Measurements from ENCODE around the gene SLC38A2. TPM values are rescaled to one million over a fixed set of nuclear protein-coding genes. Genes with fewer than 3 reads are reported as not detected.

Gene SLC38A2
- total RNA-seq, 4 donors from 2014 or later: 186 to 503 (median 368) TPM

DNA sequence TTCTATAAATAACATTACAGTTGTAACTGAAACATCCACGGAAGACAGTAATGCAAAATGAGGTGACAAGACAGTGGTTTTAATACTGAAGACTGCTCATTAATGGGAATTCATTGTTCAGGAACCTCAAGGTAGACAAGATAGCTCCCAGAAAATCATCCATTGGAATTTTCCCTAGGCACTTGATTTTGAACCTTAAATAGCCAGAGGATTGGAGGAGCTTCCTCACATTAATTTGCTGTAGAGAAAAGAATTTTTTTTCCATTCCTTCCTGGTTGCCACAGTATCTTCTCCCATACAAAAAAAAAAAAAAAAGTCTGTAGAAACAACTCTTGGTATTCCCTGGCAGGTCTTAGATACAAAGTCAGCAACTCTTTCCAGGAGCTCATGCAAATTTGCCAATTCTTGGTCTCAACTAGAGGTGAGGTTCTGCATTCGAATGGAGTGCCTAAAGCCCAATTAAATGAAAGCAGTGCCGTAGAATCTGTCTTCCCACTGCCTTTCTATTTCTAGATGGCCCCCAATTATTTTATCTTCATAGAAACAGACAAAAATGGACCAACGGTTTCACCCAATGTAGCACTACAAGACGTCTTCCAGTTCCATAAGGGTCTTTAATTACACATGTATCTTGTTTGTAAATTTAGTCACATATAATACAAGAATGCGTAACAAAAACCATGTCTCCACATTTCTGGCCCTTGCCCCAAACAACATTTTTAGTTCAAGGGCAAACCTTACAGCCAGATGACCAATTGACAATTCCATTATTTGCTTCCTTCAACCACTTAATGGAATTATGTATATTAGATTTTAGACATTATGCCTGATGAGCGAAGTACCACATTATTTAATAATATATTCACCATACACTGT lies 13.5 kb downstream of the SLC38A2 start:
- TF ChIP-seq CTCF (IDR thresholded peaks at IDR 0.05; ENCODE audit: low read depth): no peak

- no peak for TF ChIP-seq CTCF (IDR thresholded peaks at IDR 0.05; ENCODE audit: low read depth)
Observed at GRCh38 chr12:46358325-46358700, 14.3 kb downstream of the SLC38A2 start.

DNA sequence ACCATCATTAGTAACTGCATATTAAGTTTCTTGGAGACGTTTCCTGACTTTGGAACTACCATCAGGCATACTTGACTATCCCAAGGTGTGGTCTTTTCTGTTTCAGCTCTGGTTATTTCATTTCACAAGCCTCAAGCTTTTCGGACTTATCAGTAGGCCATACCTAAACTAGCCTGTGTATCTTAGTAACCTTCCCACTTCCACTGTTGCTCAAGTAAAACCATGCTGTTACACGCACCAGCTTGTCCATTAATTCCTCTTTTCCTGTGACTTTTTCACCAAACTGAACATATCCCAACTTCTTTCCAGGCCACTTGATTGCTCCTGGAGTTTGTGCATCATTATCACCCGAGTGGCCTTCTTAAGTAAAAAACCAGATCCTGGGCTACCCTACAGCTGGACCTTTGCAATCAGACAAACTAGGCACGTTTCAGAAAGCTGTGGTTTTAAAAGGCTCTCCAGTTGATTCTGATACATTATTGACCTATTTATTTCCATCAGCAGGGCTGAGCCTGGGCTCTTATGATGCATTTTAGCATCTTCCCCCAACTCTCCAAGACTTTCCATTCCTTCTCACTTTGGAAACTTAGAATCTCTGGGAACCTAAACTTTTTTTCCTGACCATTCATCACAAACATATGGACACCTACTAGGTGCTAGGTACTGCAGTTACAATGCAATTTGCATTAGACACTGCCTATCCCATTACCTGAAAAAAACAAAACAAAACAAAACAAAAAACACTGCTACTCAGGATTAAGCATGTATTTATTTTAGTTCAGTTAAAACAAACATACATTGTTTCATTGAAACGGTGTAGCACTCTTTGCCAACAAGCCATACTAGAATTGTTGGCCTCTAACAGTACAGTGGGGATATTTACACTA lies 14.9 kb downstream of the SLC38A2 start:
- no peak for TF ChIP-seq CTCF (IDR thresholded peaks at IDR 0.05; ENCODE audit: low read depth)

GRCh38 chr12:46356655-46357437 lies 15.7 kb downstream of the SLC38A2 start:
- TF ChIP-seq CTCF (IDR thresholded peaks at IDR 0.05; ENCODE audit: low read depth): no peak

- TF ChIP-seq CTCF (IDR thresholded peaks at IDR 0.05; ENCODE audit: low read depth): no peak
Observed at GRCh38 chr12:46354802-46355199, 17.8 kb downstream of the SLC38A2 start.

GRCh38 chr12:46354111-46354801 lies 18.3 kb downstream of the SLC38A2 start:
- no peak for TF ChIP-seq CTCF (IDR thresholded peaks at IDR 0.05; ENCODE audit: low read depth)
